Measurements from ENCODE around the gene TMPRSS11E. TPM values are rescaled to one million over a fixed set of nuclear protein-coding genes. Genes with fewer than 3 reads are reported as not detected.

The TMPRSS11E gene
- total RNA-seq, 1 experiment from 2014 or later, result 2.3 TPM

DNA sequence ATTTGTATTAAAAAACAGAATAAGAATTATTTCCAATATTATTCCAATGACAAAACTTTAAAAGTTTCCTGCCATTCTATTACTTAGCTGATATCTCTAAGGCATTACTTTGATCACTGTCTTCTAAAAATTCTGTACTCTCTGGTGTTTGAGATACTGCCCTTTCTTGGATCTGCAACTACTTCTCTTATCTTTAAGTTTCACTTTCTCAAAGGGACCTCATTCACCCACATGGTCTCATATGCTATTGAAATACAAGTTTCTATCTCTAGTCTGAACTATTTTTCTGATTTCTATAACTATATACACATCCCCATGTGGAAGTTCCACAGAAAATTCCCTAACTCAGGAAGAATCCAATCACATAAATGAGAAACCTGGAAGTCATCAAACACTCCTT lies 22.2 kb downstream of the TMPRSS11E start:
- H3K9me3 ChIP-seq (ENCODE audit: control insufficient read depth, low read depth, low read length), result no peaks in the 10 kb centered on the region
- H3K23me2 ChIP-seq (ENCODE audit: insufficient read length, low read depth, low read length, poor library complexity, severe bottlenecking), result no peaks in the 10 kb centered on the region
- no peak overlapping the region for H3T11ph ChIP-seq (ENCODE audit: low read length)
- no peak overlapping the region for H2BK120ac ChIP-seq (ENCODE audit: low read depth, low read length, poor library complexity, severe bottlenecking)
- H3K27ac Mint-ChIP-seq, result no peak overlapping the region
- no peak overlapping the region for H2AK5ac ChIP-seq (ENCODE audit: insufficient read length, low read length)
- H4K20me1 ChIP-seq (ENCODE audit: control insufficient read depth, insufficient read depth, insufficient read length), result no peaks in the 10 kb centered on the region
- H4K8ac ChIP-seq (replicated peaks; ENCODE audit: insufficient read length, low read depth, low read length), result no peak overlapping the region
- H2BK20ac ChIP-seq (ENCODE audit: low read depth, low read length, poor library complexity, severe bottlenecking), result no peak overlapping the region
- H3K56ac ChIP-seq (ENCODE audit: insufficient read length, low read depth, low read length), result no peak overlapping the region
- no peak overlapping the region for H3K9ac ChIP-seq (ENCODE audit: extremely low read depth, insufficient read length, low read length)
- H3K4ac ChIP-seq (ENCODE audit: low read depth, low read length), result no peak overlapping the region
- DNase-seq, result no peak
- no peak overlapping the region for H3K4me2 ChIP-seq (ENCODE audit: insufficient read depth, insufficient read length, low read length)
- H3K27me3 ChIP-seq (ENCODE audit: insufficient read depth, low read length), result no peaks in the 10 kb centered on the region
- no peak overlapping the region for H4K5ac ChIP-seq (ENCODE audit: insufficient read length, low read depth, low read length)
- no peak overlapping the region for H2BK12ac ChIP-seq (ENCODE audit: insufficient read length, low read depth, low read length)
- H3K27ac ChIP-seq (ENCODE audit: insufficient read length, low read depth, low read length), result no peak overlapping the region
- TF ChIP-seq, protein P1, sequence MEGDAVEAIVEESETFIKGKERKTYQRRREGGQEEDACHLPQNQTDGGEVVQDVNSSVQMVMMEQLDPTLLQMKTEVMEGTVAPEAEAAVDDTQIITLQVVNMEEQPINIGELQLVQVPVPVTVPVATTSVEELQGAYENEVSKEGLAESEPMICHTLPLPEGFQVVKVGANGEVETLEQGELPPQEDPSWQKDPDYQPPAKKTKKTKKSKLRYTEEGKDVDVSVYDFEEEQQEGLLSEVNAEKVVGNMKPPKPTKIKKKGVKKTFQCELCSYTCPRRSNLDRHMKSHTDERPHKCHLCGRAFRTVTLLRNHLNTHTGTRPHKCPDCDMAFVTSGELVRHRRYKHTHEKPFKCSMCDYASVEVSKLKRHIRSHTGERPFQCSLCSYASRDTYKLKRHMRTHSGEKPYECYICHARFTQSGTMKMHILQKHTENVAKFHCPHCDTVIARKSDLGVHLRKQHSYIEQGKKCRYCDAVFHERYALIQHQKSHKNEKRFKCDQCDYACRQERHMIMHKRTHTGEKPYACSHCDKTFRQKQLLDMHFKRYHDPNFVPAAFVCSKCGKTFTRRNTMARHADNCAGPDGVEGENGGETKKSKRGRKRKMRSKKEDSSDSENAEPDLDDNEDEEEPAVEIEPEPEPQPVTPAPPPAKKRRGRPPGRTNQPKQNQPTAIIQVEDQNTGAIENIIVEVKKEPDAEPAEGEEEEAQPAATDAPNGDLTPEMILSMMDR (conservative IDR thresholded peaks at IDR 0.05), result no peak
- H4K91ac ChIP-seq (ENCODE audit: insufficient read length, low read depth, low read length), result no peak overlapping the region
- H3K4me3 Mint-ChIP-seq, result no peak overlapping the region
- no peaks in the 10 kb centered on the region; the same call in 1 of the 2 replicates for H3K4me1 ChIP-seq (ENCODE audit: insufficient read depth, low read length)
- H3K14ac ChIP-seq (ENCODE audit: insufficient read depth, low read length), result no peak overlapping the region
- peaks cover 4 to 6% of the 10 kb centered on the region in 2 experiments; a peak in 3 of 5 replicates for H3K9me3 Mint-ChIP-seq
- H3K27me3 Mint-ChIP-seq (ENCODE audit: low read depth), result no peaks in the 10 kb centered on the region
- H2AFZ ChIP-seq (ENCODE audit: low read length), result no peak overlapping the region
- no peaks in the 10 kb centered on the region for H3K79me1 ChIP-seq (ENCODE audit: insufficient read depth, low read depth, low read length, poor library complexity, severe bottlenecking)
- no peak overlapping the region for H2BK15ac ChIP-seq (ENCODE audit: low read depth, low read length)
- no peak overlapping the region for H3K18ac ChIP-seq (ENCODE audit: insufficient read length, low read depth, low read length)
- peaks cover 3 to 15% (median 5%) of the 10 kb centered on the region in 3 experiments; a peak in 5 of 7 replicates for H3K36me3 Mint-ChIP-seq (ENCODE audit: insufficient read depth in 1 of 3, low read depth in 3 of 3)
- H3K79me2 ChIP-seq (ENCODE audit: insufficient read depth, low read length), result no peaks in the 10 kb centered on the region
- H2BK5ac ChIP-seq (ENCODE audit: insufficient read length, low read length), result no peak overlapping the region
- H3K23ac ChIP-seq (ENCODE audit: insufficient read length, low read depth, low read length), result no peak overlapping the region
- peaks cover 6 to 20% of the 10 kb centered on the region in 2 experiments for H3K4me1 Mint-ChIP-seq

All from H9 (cell line).